ENCODE data around the gene CD69. TPM values are rescaled to one million over a fixed set of nuclear protein-coding genes. Genes with fewer than 3 reads are reported as not detected.
A peak's percentile ranks its signal among the peaks of the same experiment; 100 is the strongest.

Gene CD69
- total and polyA plus RNA-seq, 4 donors, result 1.3 to 2.7 (median 1.7) TPM

DNA sequence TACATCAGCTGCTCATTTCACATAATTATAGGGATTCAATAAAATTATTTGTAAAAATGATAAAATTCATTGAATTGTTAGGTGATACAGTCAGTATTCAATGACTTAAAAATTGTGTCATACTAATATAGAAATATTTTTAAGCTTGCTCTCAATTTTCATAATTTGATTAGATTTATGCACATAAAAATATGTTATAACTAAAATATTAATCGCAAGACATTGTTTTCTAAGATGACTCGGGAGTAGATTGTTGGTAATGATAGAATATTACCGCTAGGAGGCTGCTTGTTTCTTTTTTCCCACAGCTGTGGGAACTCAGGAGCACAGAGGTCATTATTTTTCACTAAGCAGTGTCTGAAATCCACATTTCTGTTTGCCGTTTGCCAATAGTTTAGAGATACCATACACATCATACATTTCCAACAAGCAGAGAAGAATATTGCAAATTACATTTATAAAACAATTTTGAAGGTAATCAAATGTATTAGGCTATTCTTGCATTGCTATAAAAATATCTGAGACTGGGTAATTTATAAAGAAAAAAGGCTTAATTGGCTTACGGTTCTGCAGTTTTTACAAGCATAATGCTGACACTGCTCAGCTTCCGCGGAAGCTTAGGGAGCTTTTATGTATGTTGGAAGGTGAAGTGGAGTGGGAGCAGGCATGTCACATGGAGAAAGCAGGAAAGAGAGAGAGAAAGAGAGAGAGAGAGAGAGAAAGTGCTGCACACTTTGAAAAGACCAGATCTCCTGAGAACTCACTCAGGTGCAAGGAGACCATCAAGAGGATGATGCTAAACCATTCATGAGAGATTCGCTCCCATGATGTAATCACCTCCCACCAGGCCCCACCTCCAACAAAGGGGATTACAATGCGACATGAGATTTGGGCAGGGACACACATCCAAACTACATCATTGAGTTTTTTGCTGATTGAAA is 9.2 kb downstream of the CD69 start (continued):
- TF ChIP-seq REST (IDR thresholded peaks at IDR 0.05) (no peak), EGR1 (IDR thresholded peaks at IDR 0.05; ENCODE audit: low read depth in 2 of 2) (no peak)

DNA sequence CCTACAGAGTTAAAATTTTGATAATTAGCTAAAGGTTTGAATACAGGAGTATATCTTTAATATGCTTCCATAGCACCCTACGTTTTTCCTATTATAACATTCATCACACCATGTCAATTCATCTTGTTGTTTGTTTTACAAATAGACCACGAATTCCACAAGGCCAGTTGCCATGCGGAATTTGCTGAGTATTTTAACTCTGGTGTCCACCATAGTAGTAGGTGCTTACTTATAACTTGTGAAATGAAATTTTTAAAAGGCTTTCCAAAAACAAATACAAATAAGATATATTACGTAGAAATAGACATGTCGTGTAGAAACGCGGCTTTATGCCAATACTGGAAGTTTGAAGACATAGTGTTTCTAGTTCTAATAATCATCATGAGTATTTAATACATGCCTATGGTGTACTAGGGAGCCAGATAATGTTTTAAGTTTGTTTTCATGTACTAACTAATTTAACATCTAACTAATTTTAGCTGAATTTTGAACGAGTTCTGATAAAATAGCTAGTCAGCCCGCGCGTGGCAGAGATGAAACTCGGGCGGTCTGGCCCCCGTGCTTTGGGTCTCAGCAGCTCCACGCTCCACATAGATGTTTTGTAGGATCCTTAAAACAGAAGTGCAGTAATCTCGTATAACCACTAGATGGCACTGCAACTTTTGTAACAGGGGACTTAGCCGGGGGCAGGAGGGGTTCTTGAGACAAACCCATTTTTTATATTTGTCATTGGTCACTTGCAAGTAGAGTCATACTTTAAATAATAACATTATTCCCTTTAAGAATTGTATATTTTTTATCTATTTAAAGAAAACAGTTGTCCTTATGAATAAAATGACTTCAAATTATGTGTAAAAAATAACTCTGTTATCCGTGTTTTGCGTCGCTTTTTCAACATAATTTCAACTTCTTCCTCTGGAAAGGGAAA is 10.2 kb downstream of the CD69 start:
- Histone ChIP-seq H3K4me3 (ENCODE audit: low read depth in 1 of 3, low read length in 3 of 3) (no peak overlapping the region), H3K27ac (ENCODE audit: low read depth in 1 of 2, low read length in 2 of 2) (no peak overlapping the region), H3K4me1 (ENCODE audit: control insufficient read depth in 4 of 4, insufficient read depth in 4 of 4, low read length in 3 of 4) (peaks cover 0 to 9% (median 3%) of the 10 kb centered on the region in 4 donors), H3K27me3 (ENCODE audit: control insufficient read depth in 4 of 4, insufficient read depth in 4 of 4, low read length in 3 of 4) (no peaks in the 10 kb centered on the region), H3K9ac (ENCODE audit: low read depth in 1 of 2, low read length in 2 of 2) (no peak overlapping the region), H3K9me3 (ENCODE audit: control insufficient read depth in 4 of 4, low read length in 3 of 4) (no peaks in the 10 kb centered on the region), H3K36me3 (ENCODE audit: control insufficient read depth in 4 of 4, insufficient read depth in 3 of 4, low read depth in 1 of 4, low read length in 3 of 4) (peaks cover 0 to 1% (median 0%) of the 10 kb centered on the region in 4 donors)
- 11% methylated on average over 20 of the region's 20 CpGs for WGBS
- peak; percentile 77 to 83 for TF ChIP-seq RAD21 (IDR thresholded peaks at IDR 0.05)
- TF ChIP-seq CTCF (IDR thresholded peaks at IDR 0.05; ENCODE audit: low read depth, low read length, missing input control), result peak; percentile 80
- TF ChIP-seq JUND (IDR thresholded peaks at IDR 0.05), result no peak
- peak; percentile 37 for DNase-seq (ENCODE audit: low spot score)

GRCh38 chr12:9749640-9750039 is 11.1 kb downstream of the CD69 start:
- H3K9ac ChIP-seq (ENCODE audit: low read depth in 1 of 2, low read length in 2 of 2), result no peak overlapping the region
- TF ChIP-seq, protein P1, sequence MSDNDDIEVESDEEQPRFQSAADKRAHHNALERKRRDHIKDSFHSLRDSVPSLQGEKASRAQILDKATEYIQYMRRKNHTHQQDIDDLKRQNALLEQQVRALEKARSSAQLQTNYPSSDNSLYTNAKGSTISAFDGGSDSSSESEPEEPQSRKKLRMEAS (IDR thresholded peaks at IDR 0.05), result no peak
- no peak for TF ChIP-seq FOXA2 (IDR thresholded peaks at IDR 0.05)
- no peak for TF ChIP-seq HNF4G (IDR thresholded peaks at IDR 0.05)
- TF ChIP-seq GABPA (IDR thresholded peaks at IDR 0.05 in 1 of 2, conservative IDR thresholded peaks at IDR 0.05 in 1 of 2), result no peak
- whole genome bisulfite sequencing, result 10% methylated on average over 1 of the region's 1 CpG

More at GRCh38 chr12:9749640-9750039, 11.1 kb downstream of the CD69 start:
- Histone ChIP-seq H3K27me3 (ENCODE audit: control insufficient read depth in 4 of 4, insufficient read depth in 4 of 4, low read length in 3 of 4) (no peaks in the 10 kb centered on the region), H3K4me3 (ENCODE audit: low read depth in 1 of 3, low read length in 3 of 3) (no peak overlapping the region), H3K36me3 (ENCODE audit: control insufficient read depth in 4 of 4, insufficient read depth in 3 of 4, low read depth in 1 of 4, low read length in 3 of 4) (peaks cover 0 to 1% (median 0%) of the 10 kb centered on the region in 4 donors), H3K4me1 (ENCODE audit: control insufficient read depth in 4 of 4, insufficient read depth in 4 of 4, low read length in 3 of 4) (peaks cover 0 to 9% (median 3%) of the 10 kb centered on the region in 4 donors), H3K27ac (ENCODE audit: low read depth in 1 of 2, low read length in 2 of 2) (no peak overlapping the region), H3K9me3 (ENCODE audit: control insufficient read depth in 4 of 4, low read length in 3 of 4) (no peaks in the 10 kb centered on the region)
- DNase-seq (ENCODE audit: low spot score), result no peak
